A673 (cell line): ENCODE results near the gene CHMP6. TPM values are rescaled to one million over a fixed set of nuclear protein-coding genes. Genes with fewer than 3 reads are reported as not detected.

Experiments
- BruUV-seq: library from RNA; stranded (reverse); fragments of 400-500 nt; replicated peaks from 2 replicates; lab custom pipeline; 2021; lab: Mats Ljungman, UMichigan
- CTCF ChIA-PET: fragments of 300-600 bp; sonication (Branson Sonifier 250); formaldehyde crosslinking; loops from one replicate; lab custom pipeline; 2022; ENCODE audit warnings: antibody characterized with exemption; lab: Charles Lee
- POLR2A ChIA-PET: fragments of 300-600 bp; sonication (Branson Sonifier 250); formaldehyde crosslinking; loops from one replicate; lab custom pipeline; 2022; ENCODE audit warnings: antibody characterized with exemption; ENCODE audit not compliant: low non-redundant PET; lab: Charles Lee
- DNase-seq: peaks from one replicate; pipeline ENCODE4 v3.0.0-alpha.2; 2015; ENCODE audit warnings: low spot score
- H3K27ac ChIP-seq: fragments of 200-600 bp; sonication (generic); 2 replicates; pipeline ENCODE4 v1.5.1; 2016; ENCODE audit warnings: mixed run types, low read depth, mild to moderate bottlenecking, mixed read lengths, antibody characterized with exemption, low read length; ENCODE audit not compliant: poor library complexity, severe bottlenecking
- H3K27me3 ChIP-seq: fragments of 200-600 bp; sonication (generic); replicated peaks from 2 replicates; pipeline ENCODE4 v1.6.1; 2017; ENCODE audit warnings: mixed run types, low read depth, mild to moderate bottlenecking, mixed read lengths, antibody characterized with exemption, low read length; ENCODE audit not compliant: insufficient read depth, poor library complexity
- H3K36me3 ChIP-seq: fragments of 200-600 bp; sonication (generic); 2 replicates; pipeline ENCODE4 v1.6.1; 2016; ENCODE audit warnings: mixed run types, mild to moderate bottlenecking, mixed read lengths, antibody characterized with exemption, low read length; ENCODE audit not compliant: insufficient read depth, poor library complexity, severe bottlenecking
- H3K4me1 ChIP-seq: fragments of 200-600 bp; sonication (generic); 2 replicates; pipeline ENCODE4 v1.6.1; 2017; ENCODE audit warnings: mixed run types, mild to moderate bottlenecking, mixed read lengths, antibody characterized with exemption, low read length; ENCODE audit not compliant: insufficient read depth, poor library complexity, severe bottlenecking
- H3K4me3 ChIP-seq: fragments of 200-600 bp; sonication (generic); 2 replicates; pipeline ENCODE4 v1.5.1; 2016; ENCODE audit warnings: low read depth, mixed run types, mild to moderate bottlenecking, mixed read lengths, low read length; ENCODE audit not compliant: poor library complexity, severe bottlenecking
- H3K9me3 ChIP-seq: fragments of 200-600 bp; sonication (generic); 2 replicates; pipeline ENCODE4 v1.6.1; 2016; ENCODE audit warnings: mixed run types, low read depth, mild to moderate bottlenecking, mixed read lengths, antibody characterized with exemption, low read length; ENCODE audit not compliant: poor library complexity, severe bottlenecking
- EZH2 ChIP-seq: fragments of 200-600 bp; sonication (generic); IDR thresholded peaks from 2 replicates; pipeline ENCODE4 v1.6.1; 2017; ENCODE audit warnings: borderline replicate concordance, low read depth, mild to moderate bottlenecking, mixed read lengths, antibody characterized with exemption, low read length; ENCODE audit not compliant: poor library complexity, severe bottlenecking
- intact Hi-C: fragments of 100-400 bp; cut with micrococcal nuclease; formaldehyde crosslinking; loops from one replicate; pipeline ENCODE4 v1.10.0; 2022; ENCODE audit not compliant: unreplicated experiment
- total RNA-seq: library from RNA; stranded (reverse); gene quantifications from 2 replicates; pipeline ENCODE4 v1.2.3, GENCODE V29; 2021
- TF ChIP-seq, protein P1 (sequence below): fragments of 300-800, 200-600 bp; sonication (generic); conservative IDR thresholded peaks from 2 replicates; pipeline ENCODE4 v1.5.1; 2017; ENCODE audit warnings: low read depth, mild to moderate bottlenecking, antibody characterized with exemption, low read length, moderate library complexity, mixed read lengths

The CHMP6 gene
- total RNA-seq, 1 experiment from 2014 or later: 18.7 TPM

DNA sequence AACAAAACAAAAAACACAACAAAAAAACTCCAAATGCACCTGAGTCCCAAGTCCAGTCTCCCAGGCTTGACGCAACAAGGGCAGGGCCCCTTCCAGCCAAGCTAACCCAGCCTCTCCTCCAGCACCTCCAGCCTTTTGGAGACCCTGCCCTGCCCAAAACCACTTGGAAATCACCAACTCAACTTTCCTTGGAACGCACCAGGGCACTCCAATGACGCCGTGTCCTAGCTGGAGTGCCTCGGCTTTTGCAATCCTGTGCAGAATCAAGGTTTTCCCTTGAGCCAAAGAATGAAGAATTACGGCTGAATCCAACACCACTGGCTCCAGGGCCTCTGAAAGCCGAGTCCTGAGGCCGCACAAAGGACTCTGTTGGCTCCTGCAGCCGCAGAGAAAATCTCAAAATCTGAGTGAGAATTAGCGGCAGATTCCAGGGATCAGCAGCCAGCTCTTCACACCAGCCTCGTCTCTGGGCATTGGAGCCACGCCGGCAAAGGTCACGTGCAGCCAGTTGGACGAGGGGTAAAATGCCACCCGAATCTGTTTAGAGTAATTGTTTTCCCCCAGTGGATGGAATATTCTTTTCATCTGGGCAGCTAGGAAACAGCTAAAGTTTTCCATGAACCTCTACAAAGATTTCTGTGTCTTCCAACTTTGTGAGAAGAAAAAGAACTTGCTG lies 33.6 kb downstream of the CHMP6 start:
- TF ChIP-seq, protein P1, sequence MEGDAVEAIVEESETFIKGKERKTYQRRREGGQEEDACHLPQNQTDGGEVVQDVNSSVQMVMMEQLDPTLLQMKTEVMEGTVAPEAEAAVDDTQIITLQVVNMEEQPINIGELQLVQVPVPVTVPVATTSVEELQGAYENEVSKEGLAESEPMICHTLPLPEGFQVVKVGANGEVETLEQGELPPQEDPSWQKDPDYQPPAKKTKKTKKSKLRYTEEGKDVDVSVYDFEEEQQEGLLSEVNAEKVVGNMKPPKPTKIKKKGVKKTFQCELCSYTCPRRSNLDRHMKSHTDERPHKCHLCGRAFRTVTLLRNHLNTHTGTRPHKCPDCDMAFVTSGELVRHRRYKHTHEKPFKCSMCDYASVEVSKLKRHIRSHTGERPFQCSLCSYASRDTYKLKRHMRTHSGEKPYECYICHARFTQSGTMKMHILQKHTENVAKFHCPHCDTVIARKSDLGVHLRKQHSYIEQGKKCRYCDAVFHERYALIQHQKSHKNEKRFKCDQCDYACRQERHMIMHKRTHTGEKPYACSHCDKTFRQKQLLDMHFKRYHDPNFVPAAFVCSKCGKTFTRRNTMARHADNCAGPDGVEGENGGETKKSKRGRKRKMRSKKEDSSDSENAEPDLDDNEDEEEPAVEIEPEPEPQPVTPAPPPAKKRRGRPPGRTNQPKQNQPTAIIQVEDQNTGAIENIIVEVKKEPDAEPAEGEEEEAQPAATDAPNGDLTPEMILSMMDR: no peak
- TF ChIP-seq EZH2: no peak
- Histone ChIP-seq H3K9me3 (no peaks in the 10 kb centered on the region), H3K27me3 (no peaks in the 10 kb centered on the region), H3K4me1 (peaks cover 23% of the 10 kb centered on the region), H3K36me3 (no peaks in the 10 kb centered on the region), H3K4me3 (no peak overlapping the region), H3K27ac (no peak overlapping the region)
- ChIA-PET POLR2A (no interaction called here), CTCF (no interaction called here)
- DNase-seq: no peak
- no TSS peak for BruUV-seq
- intact Hi-C loops: loop anchor here (2.0 kb wide), 1 partner anchor 76 kb away; no protein-coding TSS in a partner anchor

DNA sequence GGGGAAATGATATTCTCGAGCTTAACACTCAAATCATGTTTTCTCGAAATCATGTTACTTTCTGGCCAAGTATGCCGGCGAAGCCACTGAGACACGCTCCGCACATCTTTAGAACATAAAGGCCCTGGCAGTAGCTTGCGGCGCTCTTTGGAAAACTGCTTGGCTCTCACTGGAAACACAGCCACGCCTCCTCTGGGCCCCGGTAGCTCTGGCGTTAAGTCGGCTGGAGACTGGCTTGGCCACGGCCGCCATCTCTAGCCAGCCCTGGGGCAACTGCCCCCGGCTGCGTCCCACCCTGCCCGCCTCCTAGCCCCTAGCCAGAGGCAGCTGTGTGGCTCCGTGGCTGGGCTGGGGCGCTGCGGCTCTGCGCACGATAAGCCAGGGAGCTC lies 34.1 kb downstream of the CHMP6 start:
- no peaks in the 10 kb centered on the region for H3K27me3 ChIP-seq
- intact Hi-C loops: loop anchor here (2.0 kb wide), 1 partner anchor 75 kb away; no protein-coding TSS in a partner anchor
- no peak for TF ChIP-seq EZH2
- TF ChIP-seq, protein P1: no peak
- H3K4me1 ChIP-seq: peaks cover 23% of the 10 kb centered on the region
- no TSS peak for BruUV-seq
- no peak for DNase-seq
- no peaks in the 10 kb centered on the region for H3K36me3 ChIP-seq
- H3K4me3 ChIP-seq: no peak overlapping the region
- H3K9me3 ChIP-seq: no peaks in the 10 kb centered on the region
- ChIA-PET POLR2A (no interaction called here), CTCF (no interaction called here)
- H3K27ac ChIP-seq: no peak overlapping the region

DNA sequence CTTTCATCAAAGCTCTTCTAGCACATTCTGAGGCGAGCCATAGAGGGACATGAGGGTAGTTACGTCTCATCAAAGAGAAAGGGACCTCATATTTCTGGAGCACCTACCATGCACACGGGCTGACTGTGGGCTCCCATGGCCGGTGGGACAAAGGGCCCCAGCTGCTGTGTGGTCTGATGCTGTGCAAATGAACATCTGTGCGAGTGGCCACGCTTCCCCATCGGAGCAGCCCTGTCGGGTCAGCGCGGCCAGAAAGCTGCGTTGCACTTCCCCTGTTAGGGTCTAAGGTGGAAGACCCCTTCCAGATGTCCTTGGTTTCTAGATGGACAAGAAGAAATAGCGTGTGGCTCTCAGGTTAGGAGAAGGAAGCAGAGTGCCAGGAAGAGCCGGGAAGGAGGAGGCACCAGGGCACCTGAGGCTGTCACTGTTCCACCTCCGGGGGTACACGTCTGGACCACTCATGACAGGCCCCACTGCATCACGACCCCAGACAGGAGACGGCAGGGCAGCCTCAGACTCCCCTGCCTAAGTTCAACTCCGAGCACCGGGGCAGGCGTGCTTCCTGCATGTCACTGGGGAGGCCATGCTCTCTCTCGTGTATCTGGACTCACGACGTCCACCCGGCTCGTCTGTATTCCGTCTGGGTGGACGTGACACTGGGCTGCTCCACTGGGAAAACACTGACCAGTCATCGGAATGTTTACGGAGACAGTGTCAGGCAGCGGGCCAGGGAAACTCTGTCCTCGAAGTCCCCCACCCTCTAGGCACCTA lies 34.8 kb downstream of the CHMP6 start:
- CTCF ChIA-PET: no interaction called here
- intact Hi-C loops: no loop called here
- Histone ChIP-seq H3K27ac (no peak overlapping the region), H3K4me1 (peaks cover 23% of the 10 kb centered on the region), H3K36me3 (no peaks in the 10 kb centered on the region), H3K27me3 (no peaks in the 10 kb centered on the region), H3K9me3 (no peaks in the 10 kb centered on the region), H3K4me3 (no peak overlapping the region)
- POLR2A ChIA-PET: no interaction called here
- DNase-seq: no peak
- TF ChIP-seq EZH2: no peak
- TF ChIP-seq, protein P1: no peak
- BruUV-seq: no TSS peak
